WTC11 (cell line): ENCODE results near the gene EEF1A1. TPM values are rescaled to one million over a fixed set of nuclear protein-coding genes. Genes with fewer than 3 reads are reported as not detected.

Experiments
- ATAC-seq: fragments of 200-7000 bp; cut with Tn5 transposase; 2 replicates; pipeline ENCODE4 v1.10.0; 2021; ENCODE audit warnings: mild to moderate bottlenecking, moderate library complexity
- CTCF ChIA-PET: fragments of 300-600 bp; sonication (Branson Sonifier 250); formaldehyde crosslinking; loops from one replicate; lab custom pipeline; 2021; ENCODE audit warnings: antibody characterized with exemption; lab: Charles Lee
- POLR2A ChIA-PET: fragments of 350-600 bp; sonication (Branson Sonifier 250); formaldehyde crosslinking; loops from one replicate; lab custom pipeline; 2021; ENCODE audit warnings: antibody characterized with exemption; lab: Charles Lee
- DNase-seq: peaks from one replicate; pipeline ENCODE4 v3.0.0; 2021; ENCODE audit warnings: low spot score
- H3K27ac Mint-ChIP-seq: 2 replicates; pipeline ENCODE4 v1.8.0; 2021; ENCODE audit warnings: mixed read lengths
- H3K27me3 Mint-ChIP-seq: 2 replicates; pipeline ENCODE4 v1.8.0; 2021; ENCODE audit warnings: low read depth, mild to moderate bottlenecking, moderate library complexity, mixed read lengths
- H3K36me3 Mint-ChIP-seq: 2 replicates; pipeline ENCODE4 v1.8.0; 2021; ENCODE audit warnings: mixed read lengths
- H3K4me1 Mint-ChIP-seq: 2 replicates; pipeline ENCODE4 v1.8.0; 2022; ENCODE audit warnings: mixed read lengths
- H3K4me3 Mint-ChIP-seq: 2 replicates; pipeline ENCODE4 v1.8.0; 2021; ENCODE audit warnings: mild to moderate bottlenecking, moderate library complexity, mixed read lengths
- H3K9me3 Mint-ChIP-seq: 2 replicates; pipeline ENCODE4 v1.8.0; 2021; ENCODE audit warnings: mixed read lengths
- ATF1 ChIP-seq: sonication (generic); formaldehyde crosslinking; IDR thresholded peaks from 2 replicates; pipeline ENCODE4 v1.8.1; 2023; ENCODE audit warnings: mild to moderate bottlenecking, moderate library complexity, missing genetic modification reagents
- EMX1 ChIP-seq: fragments of 250-450 bp; sonication (Bioruptor Pico); IDR thresholded peaks from 2 replicates; pipeline ENCODE4 v1.8.0; 2021; ENCODE audit warnings: mild to moderate bottlenecking
- ETV6 ChIP-seq: sonication (generic); formaldehyde crosslinking; IDR thresholded peaks from 2 replicates; pipeline ENCODE4 v1.8.1; 2022; ENCODE audit warnings: mild to moderate bottlenecking, missing genetic modification reagents
- GABPB1 ChIP-seq: sonication (generic); formaldehyde crosslinking; IDR thresholded peaks from 2 replicates; pipeline ENCODE4 v1.8.1; 2023; ENCODE audit warnings: mild to moderate bottlenecking, missing genetic modification reagents
- GRHL2 ChIP-seq: fragments of 250-450 bp; sonication (Bioruptor Pico); IDR thresholded peaks from 2 replicates; pipeline ENCODE4 v1.8.0; 2022; ENCODE audit warnings: mild to moderate bottlenecking, moderate library complexity; ENCODE audit not compliant: insufficient replicate concordance, severe bottlenecking
- GTF2I ChIP-seq: fragments of 250-450 bp; sonication (Bioruptor Pico); conservative IDR thresholded peaks from 2 replicates; pipeline ENCODE4 v1.4.0; 2021; ENCODE audit warnings: mild to moderate bottlenecking
- KAT7 ChIP-seq: sonication (generic); formaldehyde crosslinking; IDR thresholded peaks from 2 replicates; pipeline ENCODE4 v1.8.1; 2023; ENCODE audit warnings: missing genetic modification reagents, mild to moderate bottlenecking, borderline replicate concordance
- NR2C2 ChIP-seq: sonication (generic); formaldehyde crosslinking; IDR thresholded peaks from 2 replicates; pipeline ENCODE4 v1.8.0; 2022; ENCODE audit warnings: mild to moderate bottlenecking, missing genetic modification reagents
- SP1 ChIP-seq: sonication (generic); formaldehyde crosslinking; conservative IDR thresholded peaks from 2 replicates; pipeline ENCODE4 v1.8.1; 2022; ENCODE audit warnings: missing genetic modification reagents
- TEAD1 ChIP-seq: sonication (generic); formaldehyde crosslinking; IDR thresholded peaks from 2 replicates; pipeline ENCODE4 v1.8.0; 2022; ENCODE audit warnings: mild to moderate bottlenecking, missing genetic modification reagents
- ZNF232 ChIP-seq: sonication (generic); formaldehyde crosslinking; IDR thresholded peaks from 2 replicates; pipeline ENCODE4 v1.8.0; 2022; ENCODE audit warnings: mild to moderate bottlenecking, missing genetic modification reagents
- ZNF423 ChIP-seq: fragments of 250-450 bp; sonication (Bioruptor Pico); IDR thresholded peaks from 2 replicates; pipeline ENCODE4 v2.1.2; 2022; ENCODE audit warnings: mild to moderate bottlenecking, moderate library complexity
- total RNA-seq: library from RNA; stranded (reverse); gene quantifications from 3 replicates; pipeline ENCODE4 v1.2.3, GENCODE V29; 2021
- TF ChIP-seq, protein P1 (sequence below): sonication (generic); formaldehyde crosslinking; IDR thresholded peaks from 2 replicates; pipeline ENCODE4 v1.8.1; 2022; ENCODE audit warnings: low read depth, missing genetic modification reagents, borderline replicate concordance
- TF ChIP-seq, protein P2 (sequence below): sonication (generic); formaldehyde crosslinking; IDR thresholded peaks from 2 replicates; pipeline ENCODE4 v1.8.1; 2023; ENCODE audit warnings: mild to moderate bottlenecking, missing genetic modification reagents, moderate library complexity
- TF ChIP-seq, protein P3 (sequence below): sonication (generic); formaldehyde crosslinking; IDR thresholded peaks from 2 replicates; pipeline ENCODE4 v1.8.0; 2022; ENCODE audit warnings: missing genetic modification reagents
- TF ChIP-seq, protein P4 (sequence below): sonication (generic); formaldehyde crosslinking; IDR thresholded peaks from 2 replicates; pipeline ENCODE4 v1.8.0; 2023; ENCODE audit warnings: mild to moderate bottlenecking, missing genetic modification reagents
- TF ChIP-seq, protein P5 (sequence below): sonication (generic); formaldehyde crosslinking; IDR thresholded peaks from 2 replicates; pipeline ENCODE4 v1.8.0; 2023; ENCODE audit warnings: missing genetic modification reagents

EEF1A1 gene
- total RNA-seq, 1 experiment from 2014 or later = 11,564 TPM

DNA sequence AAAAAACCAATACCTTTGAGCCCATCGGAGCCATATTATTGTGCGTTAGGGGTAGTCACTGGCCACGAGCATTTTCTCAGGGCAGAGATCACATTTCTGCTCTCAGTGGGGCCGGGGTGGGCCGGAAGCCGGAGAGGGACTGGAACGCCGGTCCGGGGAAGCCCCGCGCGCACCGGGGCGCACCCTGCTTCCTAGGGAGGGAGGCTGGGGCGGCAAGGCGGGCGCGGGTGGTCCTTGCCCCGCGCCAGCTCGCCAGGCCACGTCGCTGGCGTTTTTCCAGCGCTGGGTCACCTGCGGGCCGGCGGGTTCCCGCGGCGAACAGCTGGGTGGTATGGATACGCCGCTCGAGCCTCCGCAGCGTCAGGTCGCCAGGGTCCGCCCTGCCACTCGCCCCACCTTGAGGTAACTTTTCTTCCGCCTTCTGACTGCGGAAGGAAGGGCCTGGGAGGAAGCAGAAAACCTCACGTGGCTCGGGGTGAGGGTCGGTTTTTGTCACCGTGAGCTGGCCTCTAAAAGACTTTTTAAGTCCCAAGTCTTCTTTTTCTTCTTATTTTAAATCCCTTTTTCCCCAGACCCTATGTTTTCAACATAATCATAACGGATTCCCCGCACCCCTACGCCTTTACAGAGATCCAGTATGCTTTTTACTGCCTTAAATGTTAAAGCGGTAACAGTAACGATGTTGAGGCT lies 2.7 kb upstream of the EEF1A1 start:
- Mint-ChIP-seq H3K4me3 (peak overlapping the region; percentile 62), H3K27me3 (peaks cover 12% of the 10 kb centered on the region), H3K4me1 (peaks cover 30% of the 10 kb centered on the region), H3K27ac (peak overlapping the region; percentile 78), H3K36me3 (peaks cover 24% of the 10 kb centered on the region), H3K9me3 (no peaks in the 10 kb centered on the region)
- POLR2A ChIA-PET = interaction anchor here (0.9 to 1.3 kb wide), 4 partner anchors 9 to 62 kb away, joined by 3 to 4 read pairs (median 3); no protein-coding TSS in a partner anchor
- peak; percentile 53 for DNase-seq
- CTCF ChIA-PET = interaction anchor here (0.6 to 1.8 kb wide), 5 partner anchors 13 to 129 kb away, joined by 3 to 8 read pairs (median 4); no protein-coding TSS in a partner anchor
- TF ChIP-seq, protein P1, sequence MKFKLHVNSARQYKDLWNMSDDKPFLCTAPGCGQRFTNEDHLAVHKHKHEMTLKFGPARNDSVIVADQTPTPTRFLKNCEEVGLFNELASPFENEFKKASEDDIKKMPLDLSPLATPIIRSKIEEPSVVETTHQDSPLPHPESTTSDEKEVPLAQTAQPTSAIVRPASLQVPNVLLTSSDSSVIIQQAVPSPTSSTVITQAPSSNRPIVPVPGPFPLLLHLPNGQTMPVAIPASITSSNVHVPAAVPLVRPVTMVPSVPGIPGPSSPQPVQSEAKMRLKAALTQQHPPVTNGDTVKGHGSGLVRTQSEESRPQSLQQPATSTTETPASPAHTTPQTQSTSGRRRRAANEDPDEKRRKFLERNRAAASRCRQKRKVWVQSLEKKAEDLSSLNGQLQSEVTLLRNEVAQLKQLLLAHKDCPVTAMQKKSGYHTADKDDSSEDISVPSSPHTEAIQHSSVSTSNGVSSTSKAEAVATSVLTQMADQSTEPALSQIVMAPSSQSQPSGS (CRISPR knock-in tag) = no peak
- TF ChIP-seq SP1 (no peak), TEAD1 (no peak), NR2C2 (CRISPR knock-in tag) (no peak), GRHL2 (CRISPR knock-in tag) (no peak), GTF2I (CRISPR knock-in tag) (no peak), GABPB1 (CRISPR knock-in tag) (peak; percentile 47; the same call in 1 of the 2 replicates), EMX1 (CRISPR knock-in tag) (no peak), ETV6 (CRISPR knock-in tag) (peak; percentile 19; the same call in 1 of the 2 replicates)
- TF ChIP-seq, protein P2, sequence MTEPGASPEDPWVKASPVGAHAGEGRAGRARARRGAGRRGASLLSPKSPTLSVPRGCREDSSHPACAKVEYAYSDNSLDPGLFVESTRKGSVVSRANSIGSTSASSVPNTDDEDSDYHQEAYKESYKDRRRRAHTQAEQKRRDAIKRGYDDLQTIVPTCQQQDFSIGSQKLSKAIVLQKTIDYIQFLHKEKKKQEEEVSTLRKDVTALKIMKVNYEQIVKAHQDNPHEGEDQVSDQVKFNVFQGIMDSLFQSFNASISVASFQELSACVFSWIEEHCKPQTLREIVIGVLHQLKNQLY (CRISPR knock-in tag) = no peak
- TF ChIP-seq, all 79 proteins: peak for 2
- ATAC-seq = peak; percentile 5

DNA sequence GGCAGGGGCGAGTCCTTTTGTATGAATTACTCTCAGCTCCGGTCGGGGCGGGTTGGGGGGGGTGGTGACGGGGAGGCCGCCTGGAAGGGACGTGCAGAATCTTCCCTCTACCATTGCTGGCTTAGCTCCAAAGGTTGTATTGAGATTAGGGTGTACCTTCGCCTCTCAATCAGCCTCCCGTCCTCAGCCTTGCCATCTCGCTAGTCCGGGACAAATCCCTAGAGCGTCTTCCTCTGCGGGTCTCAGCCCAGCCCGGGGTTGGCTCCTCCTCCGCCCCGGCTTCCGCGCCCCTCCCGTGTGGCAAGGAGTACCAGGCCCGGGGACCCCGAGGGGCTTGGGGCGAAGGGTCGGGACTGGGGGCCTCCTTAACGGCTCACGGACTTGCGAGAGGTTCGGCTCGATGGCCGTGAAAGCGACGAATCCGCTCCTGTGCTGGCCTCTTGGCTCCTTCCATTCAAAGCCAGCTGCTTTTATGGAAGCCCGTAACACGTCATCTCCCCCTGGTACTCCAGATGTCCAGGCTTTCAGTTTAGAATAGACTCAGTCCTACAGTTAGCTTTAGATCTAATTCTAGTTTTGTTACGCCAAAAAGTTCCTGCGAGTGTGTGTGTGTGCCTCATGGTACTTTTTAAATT lies 636 bp upstream of the EEF1A1 start:
- Mint-ChIP-seq H3K9me3 (no peaks in the 10 kb centered on the region), H3K27me3 (peaks cover 12% of the 10 kb centered on the region), H3K36me3 (peaks cover 46% of the 10 kb centered on the region), H3K4me3 (peak overlapping the region; percentile 98), H3K27ac (peak overlapping the region; percentile 100), H3K4me1 (peaks cover 49% of the 10 kb centered on the region)
- ChIA-PET CTCF (interaction anchor here (1.1 to 2.9 kb wide), 3 partner anchors 27 to 131 kb away, joined by 5 to 24 read pairs (median 5); partner anchors contain the start of gene SLC17A5), POLR2A (interaction anchor here (0.5 to 3.5 kb wide), 18 partner anchors 8 to 132 kb away, joined by 3 to 33 read pairs (median 6); partner anchors contain the start of genes DDX43, MTO1 and SLC17A5)
- TF ChIP-seq ZNF423 (no peak), KAT7 (0 out of 2 replicates have a peak, but pooled peaks have one; percentile 81), ATF1 (CRISPR knock-in tag) (no peak), GABPB1 (CRISPR knock-in tag) (0 out of 2 replicates have a peak, but pooled peaks have one; percentile 8), ZNF232 (CRISPR knock-in tag) (0 out of 2 replicates have a peak, but pooled peaks have one; percentile 36)
- TF ChIP-seq, protein P3, sequence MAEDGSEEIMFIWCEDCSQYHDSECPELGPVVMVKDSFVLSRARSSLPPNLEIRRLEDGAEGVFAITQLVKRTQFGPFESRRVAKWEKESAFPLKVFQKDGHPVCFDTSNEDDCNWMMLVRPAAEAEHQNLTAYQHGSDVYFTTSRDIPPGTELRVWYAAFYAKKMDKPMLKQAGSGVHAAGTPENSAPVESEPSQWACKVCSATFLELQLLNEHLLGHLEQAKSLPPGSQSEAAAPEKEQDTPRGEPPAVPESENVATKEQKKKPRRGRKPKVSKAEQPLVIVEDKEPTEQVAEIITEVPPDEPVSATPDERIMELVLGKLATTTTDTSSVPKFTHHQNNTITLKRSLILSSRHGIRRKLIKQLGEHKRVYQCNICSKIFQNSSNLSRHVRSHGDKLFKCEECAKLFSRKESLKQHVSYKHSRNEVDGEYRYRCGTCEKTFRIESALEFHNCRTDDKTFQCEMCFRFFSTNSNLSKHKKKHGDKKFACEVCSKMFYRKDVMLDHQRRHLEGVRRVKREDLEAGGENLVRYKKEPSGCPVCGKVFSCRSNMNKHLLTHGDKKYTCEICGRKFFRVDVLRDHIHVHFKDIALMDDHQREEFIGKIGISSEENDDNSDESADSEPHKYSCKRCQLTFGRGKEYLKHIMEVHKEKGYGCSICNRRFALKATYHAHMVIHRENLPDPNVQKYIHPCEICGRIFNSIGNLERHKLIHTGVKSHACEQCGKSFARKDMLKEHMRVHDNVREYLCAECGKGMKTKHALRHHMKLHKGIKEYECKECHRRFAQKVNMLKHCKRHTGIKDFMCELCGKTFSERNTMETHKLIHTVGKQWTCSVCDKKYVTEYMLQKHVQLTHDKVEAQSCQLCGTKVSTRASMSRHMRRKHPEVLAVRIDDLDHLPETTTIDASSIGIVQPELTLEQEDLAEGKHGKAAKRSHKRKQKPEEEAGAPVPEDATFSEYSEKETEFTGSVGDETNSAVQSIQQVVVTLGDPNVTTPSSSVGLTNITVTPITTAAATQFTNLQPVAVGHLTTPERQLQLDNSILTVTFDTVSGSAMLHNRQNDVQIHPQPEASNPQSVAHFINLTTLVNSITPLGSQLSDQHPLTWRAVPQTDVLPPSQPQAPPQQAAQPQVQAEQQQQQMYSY = 0 out of 2 replicates have a peak, but pooled peaks have one; percentile 32
- TF ChIP-seq, protein P4, sequence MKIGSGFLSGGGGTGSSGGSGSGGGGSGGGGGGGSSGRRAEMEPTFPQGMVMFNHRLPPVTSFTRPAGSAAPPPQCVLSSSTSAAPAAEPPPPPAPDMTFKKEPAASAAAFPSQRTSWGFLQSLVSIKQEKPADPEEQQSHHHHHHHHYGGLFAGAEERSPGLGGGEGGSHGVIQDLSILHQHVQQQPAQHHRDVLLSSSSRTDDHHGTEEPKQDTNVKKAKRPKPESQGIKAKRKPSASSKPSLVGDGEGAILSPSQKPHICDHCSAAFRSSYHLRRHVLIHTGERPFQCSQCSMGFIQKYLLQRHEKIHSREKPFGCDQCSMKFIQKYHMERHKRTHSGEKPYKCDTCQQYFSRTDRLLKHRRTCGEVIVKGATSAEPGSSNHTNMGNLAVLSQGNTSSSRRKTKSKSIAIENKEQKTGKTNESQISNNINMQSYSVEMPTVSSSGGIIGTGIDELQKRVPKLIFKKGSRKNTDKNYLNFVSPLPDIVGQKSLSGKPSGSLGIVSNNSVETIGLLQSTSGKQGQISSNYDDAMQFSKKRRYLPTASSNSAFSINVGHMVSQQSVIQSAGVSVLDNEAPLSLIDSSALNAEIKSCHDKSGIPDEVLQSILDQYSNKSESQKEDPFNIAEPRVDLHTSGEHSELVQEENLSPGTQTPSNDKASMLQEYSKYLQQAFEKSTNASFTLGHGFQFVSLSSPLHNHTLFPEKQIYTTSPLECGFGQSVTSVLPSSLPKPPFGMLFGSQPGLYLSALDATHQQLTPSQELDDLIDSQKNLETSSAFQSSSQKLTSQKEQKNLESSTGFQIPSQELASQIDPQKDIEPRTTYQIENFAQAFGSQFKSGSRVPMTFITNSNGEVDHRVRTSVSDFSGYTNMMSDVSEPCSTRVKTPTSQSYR (CRISPR knock-in tag) = no peak; the same call in 1 of the 2 replicates
- TF ChIP-seq, protein P5, sequence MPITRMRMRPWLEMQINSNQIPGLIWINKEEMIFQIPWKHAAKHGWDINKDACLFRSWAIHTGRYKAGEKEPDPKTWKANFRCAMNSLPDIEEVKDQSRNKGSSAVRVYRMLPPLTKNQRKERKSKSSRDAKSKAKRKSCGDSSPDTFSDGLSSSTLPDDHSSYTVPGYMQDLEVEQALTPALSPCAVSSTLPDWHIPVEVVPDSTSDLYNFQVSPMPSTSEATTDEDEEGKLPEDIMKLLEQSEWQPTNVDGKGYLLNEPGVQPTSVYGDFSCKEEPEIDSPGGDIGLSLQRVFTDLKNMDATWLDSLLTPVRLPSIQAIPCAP (CRISPR knock-in tag) = 0 out of 2 replicates have a peak, but pooled peaks have one; percentile 27
- ATAC-seq (peak; percentile 70), DNase-seq (peak; percentile 78)
